Progenitor cell of endocrine pancreas (in vitro differentiated cells): Measurements from ENCODE around the gene MYH14. TPM values are rescaled to one million over a fixed set of nuclear protein-coding genes. Genes with fewer than 3 reads are reported as not detected.

ENCODE experiments used
- DNase-seq: peaks from one replicate; pipeline ENCODE4 v3.0.0; 2021; ENCODE audit warnings: low spot score; ENCODE audit not compliant: unreplicated experiment
- H3K27ac Mint-ChIP-seq: 2 replicates; pipeline ENCODE4 v1.8.0; 2021; ENCODE audit warnings: mild to moderate bottlenecking, moderate library complexity, mixed read lengths
- H3K27me3 Mint-ChIP-seq: 2 replicates; pipeline ENCODE4 v1.8.0; 2021; ENCODE audit warnings: mixed read lengths
- H3K36me3 Mint-ChIP-seq: 2 replicates; pipeline ENCODE4 v1.8.0; 2022; ENCODE audit warnings: mixed read lengths; ENCODE audit not compliant: insufficient read depth
- H3K4me1 Mint-ChIP-seq: 2 replicates; pipeline ENCODE4 v1.8.0; 2021; ENCODE audit warnings: low read depth, mixed read lengths
- H3K4me3 Mint-ChIP-seq: 2 replicates; pipeline ENCODE4 v1.8.0; 2021; ENCODE audit warnings: low read depth, mild to moderate bottlenecking, moderate library complexity, mixed read lengths
- H3K9me3 Mint-ChIP-seq: 2 replicates; pipeline ENCODE4 v1.8.0; 2021; ENCODE audit warnings: low read depth, mixed read lengths
- CTCF ChIP-seq: fragments of 200-600 bp; sonication (generic); IDR thresholded peaks from one replicate; pipeline ENCODE4 v1.5.0; 2021; ENCODE audit warnings: antibody characterized with exemption, mild to moderate bottlenecking; ENCODE audit not compliant: unreplicated experiment
- total RNA-seq: library from RNA; stranded (reverse); gene quantifications from 2 replicates; pipeline ENCODE4 v1.2.1, GENCODE V29; 2021

Gene MYH14
- total RNA-seq, 1 donor from 2014 or later, result 65.9 TPM

- Mint-ChIP-seq H3K36me3 (peaks cover 8% of the 10 kb centered on the region), H3K9me3 (peaks cover 12% of the 10 kb centered on the region), H3K4me1 (peaks cover 42% of the 10 kb centered on the region)
Measured at GRCh38 chr19:50331221-50331993, 128.0 kb downstream of the MYH14 start.

GRCh38 chr19:50331994-50332243, 128.5 kb downstream of the MYH14 start:
- no peak for TF ChIP-seq CTCF
- peaks cover 40% of the 10 kb centered on the region for H3K4me1 Mint-ChIP-seq
- no peak for DNase-seq
- H3K36me3 Mint-ChIP-seq, result peaks cover 8% of the 10 kb centered on the region
- H3K27ac Mint-ChIP-seq, result peak overlapping the region; percentile 98
- peak overlapping the region; percentile 79 for H3K4me3 Mint-ChIP-seq
- H3K27me3 Mint-ChIP-seq, result peaks cover 18% of the 10 kb centered on the region
- H3K9me3 Mint-ChIP-seq, result peaks cover 12% of the 10 kb centered on the region

More at GRCh38 chr19:50331221-50331993, 128.0 kb downstream of the MYH14 start:
- H3K4me3 Mint-ChIP-seq, result peak overlapping the region; percentile 79
- peak overlapping the region; percentile 98 for H3K27ac Mint-ChIP-seq
- H3K27me3 Mint-ChIP-seq, result peaks cover 23% of the 10 kb centered on the region
- TF ChIP-seq CTCF, result no peak
- DNase-seq, result no peak

- Mint-ChIP-seq H3K4me3 (peak overlapping the region; percentile 79), H3K27ac (peak overlapping the region; percentile 98), H3K4me1 (peaks cover 35% of the 10 kb centered on the region), H3K36me3 (peaks cover 6% of the 10 kb centered on the region), H3K27me3 (peaks cover 13% of the 10 kb centered on the region), H3K9me3 (peaks cover 12% of the 10 kb centered on the region)
- DNase-seq, result peak; percentile 41
- TF ChIP-seq CTCF, result no peak
Measured at GRCh38 chr19:50332244-50333038, 129.0 kb downstream of the MYH14 start.

GRCh38 chr19:50333235-50333736, 129.9 kb downstream of the MYH14 start:
- peaks cover 7% of the 10 kb centered on the region for H3K36me3 Mint-ChIP-seq
- H3K27me3 Mint-ChIP-seq, result peaks cover 8% of the 10 kb centered on the region
- H3K9me3 Mint-ChIP-seq, result peaks cover 12% of the 10 kb centered on the region
- peak; percentile 8 for TF ChIP-seq CTCF
- peak overlapping the region; percentile 98 for H3K27ac Mint-ChIP-seq
- DNase-seq, result peak; percentile 88
- peaks cover 33% of the 10 kb centered on the region for H3K4me1 Mint-ChIP-seq
- peak overlapping the region; percentile 79 for H3K4me3 Mint-ChIP-seq
